ENCODE measurements around the gene CTTNBP2.

Gene CTTNBP2

DNA sequence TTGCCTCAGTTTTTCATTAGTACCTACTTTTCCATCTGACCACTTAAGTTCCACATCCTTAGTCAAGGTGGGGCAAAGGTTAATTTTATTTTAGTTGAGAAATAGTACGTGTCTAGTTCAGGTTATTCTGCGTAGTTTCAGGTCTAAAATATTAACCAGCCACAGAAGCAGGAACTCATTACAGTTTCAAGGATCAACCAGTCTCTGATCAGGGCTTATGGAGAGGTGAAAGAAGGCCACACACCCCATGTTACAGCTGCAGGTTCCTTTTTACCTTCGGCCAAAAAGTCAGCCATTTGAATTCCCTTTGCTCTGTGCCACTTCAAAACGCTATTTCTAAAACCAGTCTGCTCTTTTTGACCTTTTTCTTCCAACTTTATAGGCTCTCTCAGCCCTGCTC lies 134.2 kb downstream of the CTTNBP2 start:
- peaks cover 13% of the 10 kb centered on the region; the same call in 1 of the 2 replicates for H3K36me3 ChIP-seq (ENCODE audit: control insufficient read depth, insufficient read depth, low read length)
- no peak overlapping the region for H3K9ac ChIP-seq (ENCODE audit: low read length)
- H3K4me3 ChIP-seq (ENCODE audit: low read depth, low read length) = no peak overlapping the region
- no peaks in the 10 kb centered on the region for H3K27me3 ChIP-seq (ENCODE audit: control insufficient read depth, insufficient read depth, low read length)
- no peak overlapping the region for H3K27ac ChIP-seq (ENCODE audit: low read depth, low read length)
- H3K9me3 ChIP-seq (ENCODE audit: control insufficient read depth, insufficient read depth, low read depth, low read length) = no peaks in the 10 kb centered on the region
- no peaks in the 10 kb centered on the region for H3K4me1 ChIP-seq (ENCODE audit: control insufficient read depth, insufficient read depth, low read length)

GRCh38 chr7:117737926-117738325 lies 135.3 kb downstream of the CTTNBP2 start:
- Histone ChIP-seq H3K27ac (ENCODE audit: low read depth, low read length) (no peak overlapping the region), H3K9ac (ENCODE audit: low read length) (no peak overlapping the region), H3K27me3 (ENCODE audit: control insufficient read depth, insufficient read depth, low read length) (no peaks in the 10 kb centered on the region), H3K4me3 (ENCODE audit: low read depth, low read length) (no peak overlapping the region), H3K36me3 (ENCODE audit: control insufficient read depth, insufficient read depth, low read length) (peaks cover 13% of the 10 kb centered on the region; the same call in 1 of the 2 replicates), H3K4me1 (ENCODE audit: control insufficient read depth, insufficient read depth, low read length) (no peaks in the 10 kb centered on the region), H3K9me3 (ENCODE audit: control insufficient read depth, insufficient read depth, low read depth, low read length) (no peaks in the 10 kb centered on the region)

- Histone ChIP-seq H3K9me3 (ENCODE audit: control insufficient read depth, insufficient read depth, low read depth, low read length) (no peaks in the 10 kb centered on the region), H3K4me3 (ENCODE audit: low read depth, low read length) (no peak overlapping the region), H3K4me1 (ENCODE audit: control insufficient read depth, insufficient read depth, low read length) (no peaks in the 10 kb centered on the region), H3K27me3 (ENCODE audit: control insufficient read depth, insufficient read depth, low read length) (no peaks in the 10 kb centered on the region), H3K36me3 (ENCODE audit: control insufficient read depth, insufficient read depth, low read length) (peaks cover 8% of the 10 kb centered on the region; the same call in 1 of the 2 replicates), H3K27ac (ENCODE audit: low read depth, low read length) (no peak overlapping the region), H3K9ac (ENCODE audit: low read length) (no peak overlapping the region)
These were observed 141.8 kb downstream of the CTTNBP2 start for GRCh38 chr7:117731455-117731854.

DNA sequence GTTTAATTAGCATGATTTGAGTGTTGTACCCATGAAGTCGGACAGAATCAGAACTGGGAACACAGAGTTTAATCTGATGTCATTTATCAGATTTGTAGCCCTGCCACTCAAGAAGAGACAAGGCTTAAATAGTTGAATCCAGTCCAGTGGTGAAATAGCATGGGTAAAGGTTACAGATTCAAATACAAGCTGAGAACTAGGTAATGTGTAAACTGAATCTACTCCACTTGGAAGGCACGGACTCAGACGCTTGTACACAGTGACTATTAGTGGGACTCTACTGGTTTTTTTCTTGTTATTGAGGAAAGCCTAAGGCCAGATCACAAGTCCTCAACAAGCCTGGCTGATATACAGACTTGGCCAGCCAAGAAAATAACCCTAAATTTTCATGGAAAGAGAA lies 142.9 kb downstream of the CTTNBP2 start:
- no peaks in the 10 kb centered on the region for H3K27me3 ChIP-seq (ENCODE audit: control insufficient read depth, insufficient read depth, low read length)

GRCh38 chr7:117728890-117729624 lies 144.2 kb downstream of the CTTNBP2 start:
- Histone ChIP-seq H3K9me3 (ENCODE audit: control insufficient read depth, insufficient read depth, low read depth, low read length) (no peaks in the 10 kb centered on the region), H3K27ac (ENCODE audit: low read depth, low read length) (no peak overlapping the region), H3K9ac (ENCODE audit: low read length) (no peak overlapping the region), H3K4me3 (ENCODE audit: low read depth, low read length) (no peak overlapping the region), H3K27me3 (ENCODE audit: control insufficient read depth, insufficient read depth, low read length) (no peaks in the 10 kb centered on the region), H3K4me1 (ENCODE audit: control insufficient read depth, insufficient read depth, low read length) (no peaks in the 10 kb centered on the region), H3K36me3 (ENCODE audit: control insufficient read depth, insufficient read depth, low read length) (no peaks in the 10 kb centered on the region; the same call in 1 of the 2 replicates)

More for the DNA sequence above, 142.9 kb downstream of the CTTNBP2 start:
- H3K27ac ChIP-seq (ENCODE audit: low read depth, low read length) = no peak overlapping the region
- no peak overlapping the region for H3K4me3 ChIP-seq (ENCODE audit: low read depth, low read length)
- H3K9me3 ChIP-seq (ENCODE audit: control insufficient read depth, insufficient read depth, low read depth, low read length) = no peaks in the 10 kb centered on the region
- H3K9ac ChIP-seq (ENCODE audit: low read length) = no peak overlapping the region
- H3K4me1 ChIP-seq (ENCODE audit: control insufficient read depth, insufficient read depth, low read length) = no peaks in the 10 kb centered on the region
- H3K36me3 ChIP-seq (ENCODE audit: control insufficient read depth, insufficient read depth, low read length) = peaks cover 8% of the 10 kb centered on the region; the same call in 1 of the 2 replicates

DNA sequence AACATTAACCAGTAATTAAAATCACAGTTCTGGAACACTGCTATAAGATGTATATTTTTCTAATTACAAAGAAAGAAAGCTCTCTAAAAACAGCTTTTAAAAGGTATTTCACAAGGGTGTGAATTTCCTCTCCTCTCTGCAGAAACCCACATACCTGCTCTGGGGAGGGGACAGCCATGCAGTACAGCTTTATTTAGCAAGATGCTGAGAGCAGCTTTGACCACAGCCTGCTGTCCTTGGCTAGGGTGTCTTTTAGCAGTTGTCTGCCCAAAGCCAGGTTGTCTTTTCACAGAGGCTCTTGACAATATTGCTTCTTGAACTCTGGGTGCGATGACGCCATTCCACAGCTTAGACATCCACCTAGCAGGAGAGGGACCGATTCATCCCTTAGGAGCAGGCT lies 148.3 kb downstream of the CTTNBP2 start:
- H3K27ac ChIP-seq (ENCODE audit: low read depth, low read length) = no peak overlapping the region
- no peaks in the 10 kb centered on the region for H3K27me3 ChIP-seq (ENCODE audit: control insufficient read depth, insufficient read depth, low read length)
- no peak overlapping the region for H3K4me3 ChIP-seq (ENCODE audit: low read depth, low read length)
- H3K9me3 ChIP-seq (ENCODE audit: control insufficient read depth, insufficient read depth, low read depth, low read length) = no peaks in the 10 kb centered on the region
- H3K4me1 ChIP-seq (ENCODE audit: control insufficient read depth, insufficient read depth, low read length) = no peaks in the 10 kb centered on the region
- no peak overlapping the region for H3K9ac ChIP-seq (ENCODE audit: low read length)
- no peaks in the 10 kb centered on the region; the same call in 1 of the 2 replicates for H3K36me3 ChIP-seq (ENCODE audit: control insufficient read depth, insufficient read depth, low read length)

DNA sequence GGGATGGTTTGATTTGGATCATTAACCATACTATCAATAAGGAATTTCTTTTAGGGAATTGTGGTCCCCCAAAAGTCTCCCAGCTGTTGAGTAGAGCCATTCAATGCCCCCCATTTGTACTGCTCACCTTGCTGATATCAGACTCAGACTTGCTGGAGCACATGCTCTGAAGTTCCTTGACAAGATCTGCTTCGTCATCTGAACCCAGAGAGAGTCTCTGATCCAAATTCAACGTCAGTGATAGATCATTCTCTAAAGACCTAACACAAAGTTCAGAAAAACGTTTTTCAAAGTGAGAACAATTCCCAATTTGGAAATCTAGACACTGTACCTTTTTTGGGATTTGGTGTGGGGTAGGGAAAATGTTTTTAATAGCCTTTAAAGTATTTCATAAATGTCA lies 153.9 kb downstream of the CTTNBP2 start:
- no peak overlapping the region for H3K27ac ChIP-seq (ENCODE audit: low read depth, low read length)
- H3K4me1 ChIP-seq (ENCODE audit: control insufficient read depth, insufficient read depth, low read length) = no peaks in the 10 kb centered on the region
- no peak overlapping the region for H3K9ac ChIP-seq (ENCODE audit: low read length)
- H3K4me3 ChIP-seq (ENCODE audit: low read depth, low read length) = no peak overlapping the region
- H3K36me3 ChIP-seq (ENCODE audit: control insufficient read depth, insufficient read depth, low read length) = peaks cover 3% of the 10 kb centered on the region; the same call in 1 of the 2 replicates
- H3K27me3 ChIP-seq (ENCODE audit: control insufficient read depth, insufficient read depth, low read length) = no peaks in the 10 kb centered on the region
- H3K9me3 ChIP-seq (ENCODE audit: control insufficient read depth, insufficient read depth, low read depth, low read length) = no peaks in the 10 kb centered on the region

DNA sequence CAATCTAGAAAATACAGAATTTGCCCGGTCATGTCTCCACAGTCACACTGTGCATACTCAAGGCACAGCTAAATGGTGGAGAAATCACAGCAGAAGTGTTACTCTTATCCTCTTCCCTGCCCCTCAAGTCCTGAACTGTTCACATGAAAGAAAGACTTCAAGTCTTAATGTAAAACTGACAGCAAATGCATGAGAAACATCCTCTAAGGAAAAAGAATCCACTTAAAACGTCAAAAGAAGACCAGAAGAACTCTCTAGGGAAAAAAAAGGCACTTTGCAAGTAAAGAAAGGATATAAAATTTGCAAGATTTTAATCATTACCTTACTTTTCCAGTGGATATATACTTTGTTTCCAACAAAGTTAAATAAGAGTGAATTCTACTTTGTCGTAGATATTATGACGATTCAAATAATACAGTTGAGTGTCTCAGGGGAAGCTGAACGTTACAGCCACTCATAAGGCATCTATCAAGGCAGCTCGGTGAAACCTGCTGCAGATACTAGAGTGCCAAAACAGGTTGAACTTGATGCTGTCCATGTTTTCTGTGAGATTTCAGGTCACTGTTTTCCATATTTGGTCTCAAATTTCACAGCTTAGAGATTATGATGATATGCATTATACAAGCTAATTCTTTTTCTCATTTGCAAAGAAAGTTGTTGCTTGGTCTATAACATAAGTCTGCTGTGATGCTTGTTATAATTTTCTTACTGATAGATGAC lies 155.0 kb downstream of the CTTNBP2 start:
- no peak overlapping the region for H3K9ac ChIP-seq (ENCODE audit: low read length)
- no peaks in the 10 kb centered on the region for H3K9me3 ChIP-seq (ENCODE audit: control insufficient read depth, insufficient read depth, low read depth, low read length)
- no peaks in the 10 kb centered on the region for H3K4me1 ChIP-seq (ENCODE audit: control insufficient read depth, insufficient read depth, low read length)
- no peak overlapping the region for H3K27ac ChIP-seq (ENCODE audit: low read depth, low read length)
- no peak overlapping the region for H3K4me3 ChIP-seq (ENCODE audit: low read depth, low read length)
- H3K27me3 ChIP-seq (ENCODE audit: control insufficient read depth, insufficient read depth, low read length) = no peaks in the 10 kb centered on the region
- H3K36me3 ChIP-seq (ENCODE audit: control insufficient read depth, insufficient read depth, low read length) = peaks cover 3% of the 10 kb centered on the region; the same call in 1 of the 2 replicates

DNA sequence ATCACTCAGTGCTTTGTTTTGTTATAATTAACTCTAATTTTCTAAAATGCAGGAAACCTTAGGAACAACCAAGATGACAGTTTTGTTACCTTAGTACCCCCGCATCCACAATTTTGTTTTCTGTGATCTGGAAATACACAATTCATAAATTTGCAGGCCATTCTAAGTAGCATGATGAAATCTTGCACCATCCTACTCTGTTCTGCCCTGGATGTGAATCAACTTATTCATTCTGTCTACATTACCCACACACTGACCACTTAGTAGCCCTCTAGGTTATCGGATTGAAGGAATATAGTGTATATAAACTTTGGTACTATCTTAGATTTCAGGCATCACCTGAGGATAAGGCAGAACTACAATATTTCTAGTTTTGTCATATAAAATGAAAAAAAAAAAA lies 155.9 kb downstream of the CTTNBP2 start:
- peaks cover 3% of the 10 kb centered on the region; the same call in 1 of the 2 replicates for H3K36me3 ChIP-seq (ENCODE audit: control insufficient read depth, insufficient read depth, low read length)
- no peak overlapping the region for H3K4me3 ChIP-seq (ENCODE audit: low read depth, low read length)
- H3K9ac ChIP-seq (ENCODE audit: low read length) = no peak overlapping the region
- no peaks in the 10 kb centered on the region for H3K27me3 ChIP-seq (ENCODE audit: control insufficient read depth, insufficient read depth, low read length)
- H3K9me3 ChIP-seq (ENCODE audit: control insufficient read depth, insufficient read depth, low read depth, low read length) = no peaks in the 10 kb centered on the region
- no peak overlapping the region for H3K27ac ChIP-seq (ENCODE audit: low read depth, low read length)
- H3K4me1 ChIP-seq (ENCODE audit: control insufficient read depth, insufficient read depth, low read length) = no peaks in the 10 kb centered on the region

- no peak overlapping the region for H3K4me3 ChIP-seq (ENCODE audit: low read depth, low read length)
- H3K36me3 ChIP-seq (ENCODE audit: control insufficient read depth, insufficient read depth, low read length) = peaks cover 3% of the 10 kb centered on the region; the same call in 1 of the 2 replicates
- H3K27me3 ChIP-seq (ENCODE audit: control insufficient read depth, insufficient read depth, low read length) = no peaks in the 10 kb centered on the region
- H3K9ac ChIP-seq (ENCODE audit: low read length) = no peak overlapping the region
- H3K27ac ChIP-seq (ENCODE audit: low read depth, low read length) = no peak overlapping the region
- H3K4me1 ChIP-seq (ENCODE audit: control insufficient read depth, insufficient read depth, low read length) = no peaks in the 10 kb centered on the region
- no peaks in the 10 kb centered on the region for H3K9me3 ChIP-seq (ENCODE audit: control insufficient read depth, insufficient read depth, low read depth, low read length)
These were observed 156.4 kb downstream of the CTTNBP2 start for GRCh38 chr7:117716707-117717299.
